Esophagus muscularis mucosa (tissue), 4 donors: Measurements from ENCODE around the gene COX4I1. TPM values are rescaled to one million over a fixed set of nuclear protein-coding genes. Genes with fewer than 3 reads are reported as not detected.

Experiments used
- DNase-seq: peaks from one replicate; pipeline ENCODE4 v3.0.0-alpha.2; 2017; ENCODE audit errors: extremely low spot score
- H3K27ac ChIP-seq, 4 donors: fragments of 200-600 bp; sonication (generic); replicated peaks in 1 of 4; 1 replicate in 3 of 4; 2 replicates in 1 of 4; pipeline ENCODE4 v1.5.1; 2016 to 2019; ENCODE audit warnings: mild to moderate bottlenecking in 1 of 4
- H3K27me3 ChIP-seq, 4 donors: fragments of 200-600 bp; sonication (generic); one replicate each; pipeline versions ENCODE4 v1.5.1 to v1.6.0; 2016 to 2019
- H3K36me3 ChIP-seq, 4 donors: fragments of 200-600 bp; sonication (generic); one replicate each; pipeline ENCODE4 v1.5.1; 2016 to 2019
- H3K4me1 ChIP-seq, 4 donors: fragments of 200-600 bp; sonication (generic); one replicate each; pipeline ENCODE4 v1.5.1; 2016 to 2019
- H3K4me3 ChIP-seq, 4 donors: fragments of 200-600 bp; sonication (generic); 1 replicate in 2 of 4; 2 replicates in 2 of 4; pipeline ENCODE4 v1.5.1; 2016 to 2019; ENCODE audit warnings: mild to moderate bottlenecking in 4 of 4, moderate library complexity in 1 of 4
- H3K9me3 ChIP-seq, 4 donors: fragments of 200-600 bp; sonication (generic); 1 replicate in 3 of 4; 2 replicates in 1 of 4; pipeline ENCODE4 v1.5.1; 2016 to 2019
- EP300 ChIP-seq: sonication (generic); formaldehyde crosslinking; IDR thresholded peaks from one replicate; pipeline ENCODE4 v1.6.1; 2017; ENCODE audit warnings: antibody characterized with exemption
- POLR2A ChIP-seq: fragments of 450-650 bp; IDR thresholded peaks from one replicate; pipeline ENCODE4 v1.6.1; 2017; ENCODE audit warnings: antibody characterized with exemption, moderate library complexity, mild to moderate bottlenecking, low read depth
- POLR2AphosphoS5 ChIP-seq, 2 donors: sonication (generic); formaldehyde crosslinking; IDR thresholded peaks; one replicate each; pipeline ENCODE4 v1.6.1; 2017; ENCODE audit warnings: antibody characterized with exemption in 2 of 2
- WGBS: methylation state at CpG from one replicate; pipeline ENCODE4 v1.1.5; 2018; 5-methylcytosine and 5-hydroxymethylcytosine counted together
- intact Hi-C: fragments of 100-400 bp; cut with DNase I; formaldehyde crosslinking; loops from one replicate; pipeline ENCODE4 v1.15.1; 2023
- total RNA-seq, 4 donors: library from RNA; depleted of rRNA; stranded (reverse); fragments of >200 nt; gene quantifications; one replicate each; pipeline versions ENCODE4 v1.1.0 to v1.2.1, GENCODE V29; 2016
- TF ChIP-seq, protein P1 (sequence below), 3 experiments: fragments of 200-600 bp in 2 of 3; fragments of 450-650 bp in 1 of 3; sonication (generic) in 2 of 3; IDR thresholded peaks; one replicate each; pipeline ENCODE4 v1.5.1; 2017 to 2019; ENCODE audit warnings: antibody characterized with exemption in 3 of 3, mild to moderate bottlenecking in 2 of 3, moderate library complexity in 1 of 3

Gene COX4I1
- total RNA-seq, result 100 to 1,000 TPM; 555 to 640 (median 575) TPM

GRCh38 chr16:85799497-85800320 lies at the start of gene COX4I1, which contains the start of gene EMC8:
TSS of gene COX4I1 (plus strand) at chr16:85799695. CDS start at chr16:85801206, 1,511 bp downstream.
TSS of gene EMC8 (minus strand) at chr16:85799544. CDS start at chr16:85799295, 249 bp downstream.
- TF ChIP-seq POLR2A (peak; percentile 77), EP300 (no peak), POLR2AphosphoS5 (IDR thresholded peaks at IDR 0.05) (peak; percentile 94 to 99)
- TF ChIP-seq, protein P1, sequence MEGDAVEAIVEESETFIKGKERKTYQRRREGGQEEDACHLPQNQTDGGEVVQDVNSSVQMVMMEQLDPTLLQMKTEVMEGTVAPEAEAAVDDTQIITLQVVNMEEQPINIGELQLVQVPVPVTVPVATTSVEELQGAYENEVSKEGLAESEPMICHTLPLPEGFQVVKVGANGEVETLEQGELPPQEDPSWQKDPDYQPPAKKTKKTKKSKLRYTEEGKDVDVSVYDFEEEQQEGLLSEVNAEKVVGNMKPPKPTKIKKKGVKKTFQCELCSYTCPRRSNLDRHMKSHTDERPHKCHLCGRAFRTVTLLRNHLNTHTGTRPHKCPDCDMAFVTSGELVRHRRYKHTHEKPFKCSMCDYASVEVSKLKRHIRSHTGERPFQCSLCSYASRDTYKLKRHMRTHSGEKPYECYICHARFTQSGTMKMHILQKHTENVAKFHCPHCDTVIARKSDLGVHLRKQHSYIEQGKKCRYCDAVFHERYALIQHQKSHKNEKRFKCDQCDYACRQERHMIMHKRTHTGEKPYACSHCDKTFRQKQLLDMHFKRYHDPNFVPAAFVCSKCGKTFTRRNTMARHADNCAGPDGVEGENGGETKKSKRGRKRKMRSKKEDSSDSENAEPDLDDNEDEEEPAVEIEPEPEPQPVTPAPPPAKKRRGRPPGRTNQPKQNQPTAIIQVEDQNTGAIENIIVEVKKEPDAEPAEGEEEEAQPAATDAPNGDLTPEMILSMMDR (IDR thresholded peaks at IDR 0.05), result no peak
- Histone ChIP-seq H3K4me3 (peak within 1 kb of the TSS; percentile 98 to 100 (median 98)), H3K27ac (peak within 1 kb of the TSS; percentile 92 to 96 (median 92)), H3K9me3 (no peaks in the 10 kb centered on the region), H3K27me3 (no peaks in the 10 kb centered on the region), H3K4me1 (peaks cover 29 to 70% (median 55%) of the 10 kb centered on the region in 4 donors), H3K36me3 (peaks cover 7 to 60% (median 58%) of the 10 kb centered on the region in 4 donors)
- intact Hi-C loops, result no loop called here
- peak; percentile 97 for DNase-seq
- 0% methylated on average over 2 of the region's 87 CpGs for WGBS

GRCh38 chr16:85749771-85750145 lies 49.7 kb upstream of the COX4I1 start:
- Histone ChIP-seq H3K27me3 (no peaks in the 10 kb centered on the region), H3K36me3 (no peaks in the 10 kb centered on the region), H3K4me1 (peaks cover 23 to 40% (median 37%) of the 10 kb centered on the region in 4 donors), H3K27ac (no peak overlapping the region), H3K9me3 (no peaks in the 10 kb centered on the region), H3K4me3 (peak overlapping the region; percentile 60 to 67 (median 64))
- 34% methylated on average over 12 of the region's 14 CpGs for WGBS
- intact Hi-C loops, result no loop called here
- no peak for DNase-seq
- no peak for TF ChIP-seq POLR2AphosphoS5 (IDR thresholded peaks at IDR 0.05)
- no peak for TF ChIP-seq EP300
- TF ChIP-seq, protein P1 (IDR thresholded peaks at IDR 0.05), result no peak
- TF ChIP-seq POLR2A, result no peak

- peak overlapping the region; percentile 60 to 67 (median 64) for H3K4me3 ChIP-seq
- H3K4me1 ChIP-seq, result peaks cover 23 to 40% (median 37%) of the 10 kb centered on the region in 4 donors
- H3K27ac ChIP-seq, result no peak overlapping the region
- H3K36me3 ChIP-seq, result no peaks in the 10 kb centered on the region
- no peak for DNase-seq
- intact Hi-C loops, result no loop called here
- no peak for TF ChIP-seq EP300
- TF ChIP-seq, protein P1 (IDR thresholded peaks at IDR 0.05), result peak in 1 of 3 experiments; percentile 27
- WGBS, result 1% methylated on average over 31 of the region's 51 CpGs
- H3K27me3 ChIP-seq, result no peaks in the 10 kb centered on the region
- no peaks in the 10 kb centered on the region for H3K9me3 ChIP-seq
Observed at GRCh38 chr16:85750146-85750826, 49.2 kb upstream of the COX4I1 start.

DNA sequence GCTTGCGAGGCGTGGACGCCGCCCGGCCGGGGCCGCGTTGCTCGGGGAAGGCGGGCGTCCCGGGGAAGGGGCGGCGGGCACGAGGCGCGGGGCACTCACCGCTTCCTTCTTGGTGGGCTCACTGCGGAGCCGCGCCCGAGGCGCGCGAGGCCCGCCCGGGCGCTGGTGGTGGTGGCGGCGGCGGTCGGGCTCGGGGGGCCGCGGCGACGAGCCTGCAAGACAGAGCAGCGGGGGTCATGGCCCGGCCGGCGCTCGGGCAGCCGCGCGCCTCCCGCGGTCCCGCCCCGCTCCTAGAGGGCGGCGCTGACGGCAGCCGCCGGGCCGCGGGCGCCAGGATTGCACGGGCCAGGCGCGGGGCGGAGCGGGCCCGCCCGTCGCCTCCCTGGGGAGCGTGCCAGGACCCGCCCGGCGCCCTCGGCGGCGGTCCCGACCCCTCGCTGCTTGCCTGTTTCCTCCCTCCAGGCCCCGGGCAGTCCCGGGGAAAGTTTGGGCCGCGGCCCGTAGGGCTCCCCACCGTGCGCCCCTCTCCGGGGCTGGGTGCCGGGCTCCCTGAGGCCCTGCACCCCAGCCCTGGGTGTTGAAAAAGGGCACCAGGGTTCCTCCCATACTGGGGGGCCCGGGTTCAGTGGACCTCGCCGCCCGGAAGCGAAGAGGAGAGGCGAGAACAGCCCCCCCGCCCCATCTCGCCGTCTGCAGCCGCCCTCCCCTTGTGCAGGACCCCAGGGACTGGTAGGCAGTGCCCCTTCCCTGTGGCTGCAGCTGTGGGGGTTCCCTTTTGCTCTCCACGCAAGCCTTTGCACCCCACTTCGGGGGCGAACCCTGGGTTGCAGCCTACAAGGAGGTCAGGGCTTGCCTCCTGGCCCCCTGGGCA lies 48.4 kb upstream of the COX4I1 start, which contains the start of gene C16orf74:
Gene C16orf74, minus strand, starts transcription at position 270 of the 871 bp plus-strand sequence. CDS start 15,879 bp downstream, outside the sequence.
- H3K4me3 ChIP-seq, result peak within 1 kb of the TSS; percentile 60 to 67 (median 64)
- no peak for DNase-seq
- no peaks in the 10 kb centered on the region for H3K27me3 ChIP-seq
- H3K27ac ChIP-seq, result no peak within 1 kb of the TSS
- TF ChIP-seq POLR2AphosphoS5 (IDR thresholded peaks at IDR 0.05), result no peak
- no peaks in the 10 kb centered on the region for H3K36me3 ChIP-seq
- no peaks in the 10 kb centered on the region for H3K9me3 ChIP-seq
- WGBS, result 15% methylated on average over 8 of the region's 96 CpGs
- intact Hi-C loops, result no loop called here
- peaks cover 23 to 40% (median 37%) of the 10 kb centered on the region in 4 donors for H3K4me1 ChIP-seq
